Uterus (tissue), 4 donors: ENCODE measurements around the gene ANO4. TPM values are rescaled to one million over a fixed set of nuclear protein-coding genes. Genes with fewer than 3 reads are reported as not detected.

ENCODE experiments used
- DNase-seq, 2 donors: peaks; one replicate each; pipeline ENCODE4 v3.0.0-alpha.2; 2019 to 2020
- H3K27ac ChIP-seq, 2 donors: fragments of 200-600 bp; sonication (generic); 1 replicate in 1 of 2; 2 replicates in 1 of 2; pipeline ENCODE4 v1.5.1; 2016 to 2018
- H3K27me3 ChIP-seq, 2 donors: fragments of 200-600 bp; sonication (generic); one replicate each; pipeline ENCODE4 v1.5.1; 2018 to 2019; ENCODE audit warnings: control low read depth in 1 of 2
- H3K36me3 ChIP-seq, 2 donors: fragments of 200-600 bp; sonication (generic); one replicate each; pipeline ENCODE4 v1.5.1; 2019; ENCODE audit warnings: control low read depth in 1 of 2
- H3K4me1 ChIP-seq, 2 donors: fragments of 200-600 bp; sonication (generic); one replicate each; pipeline ENCODE4 v1.5.1; 2018 to 2019; ENCODE audit warnings: control low read depth in 1 of 2
- H3K4me3 ChIP-seq, 2 donors: fragments of 200-600 bp; sonication (generic); 1 replicate in 1 of 2; 2 replicates in 1 of 2; pipeline ENCODE4 v1.5.1; 2018 to 2019; ENCODE audit warnings: mild to moderate bottlenecking in 1 of 2
- H3K9me3 ChIP-seq, 2 donors: fragments of 200-600 bp; sonication (generic); one replicate each; pipeline ENCODE4 v1.5.1; 2019; ENCODE audit warnings: control low read depth in 1 of 2
- CTCF ChIP-seq, 4 experiments: fragments of 200-600 bp in 2 of 4; fragments of 450-650 bp in 2 of 4; sonication (generic) in 2 of 4; IDR thresholded peaks; one replicate each; pipeline ENCODE4 v1.5.1; 2016 to 2019; ENCODE audit warnings: antibody characterized with exemption in 4 of 4, mild to moderate bottlenecking in 2 of 4, moderate library complexity in 1 of 4
- POLR2A ChIP-seq, 2 donors: fragments of 450-650 bp; IDR thresholded peaks; one replicate each; pipeline ENCODE4 v1.6.1; 2016; ENCODE audit warnings: antibody characterized with exemption in 2 of 2, mild to moderate bottlenecking in 1 of 2, moderate library complexity in 1 of 2
- intact Hi-C: fragments of 100-400 bp; cut with DNase I; formaldehyde crosslinking; loops from one replicate; pipeline ENCODE4 v1.15.1; 2023; ENCODE audit warnings: low total_unique reads
- total RNA-seq, 4 donors: library from RNA; depleted of rRNA in 3 of 4; stranded (reverse); fragments of >200 nt in 3 of 4; gene quantifications; one replicate each; pipeline versions ENCODE4 v1.1.0 to v1.2.4, GENCODE V29; 2014 to 2023
- donor health status: DM: yes; HTN: yes; CAD: no.

The ANO4 gene
- total RNA-seq, 4 donors from 2014 or later = under 0.01 to 18.5 (median 1.4) TPM; not detected in 1

- H3K9me3 ChIP-seq = no peaks in the 10 kb centered on the region
- TF ChIP-seq CTCF (IDR thresholded peaks at IDR 0.05) (no peak), POLR2A (IDR thresholded peaks at IDR 0.05) (no peak)
- H3K4me1 ChIP-seq = no peaks in the 10 kb centered on the region
- intact Hi-C loops = no loop called here
- no peak overlapping the region for H3K4me3 ChIP-seq
- H3K27me3 ChIP-seq = no peaks in the 10 kb centered on the region
- H3K36me3 ChIP-seq = no peaks in the 10 kb centered on the region
- no peak for DNase-seq
- H3K27ac ChIP-seq = no peak overlapping the region
Observed at GRCh38 chr12:100995201-100995600, 200.6 kb downstream of the ANO4 start.

- Histone ChIP-seq H3K4me3 (no peak overlapping the region), H3K9me3 (no peaks in the 10 kb centered on the region), H3K36me3 (no peaks in the 10 kb centered on the region), H3K4me1 (no peaks in the 10 kb centered on the region), H3K27me3 (no peaks in the 10 kb centered on the region), H3K27ac (no peak overlapping the region)
- TF ChIP-seq POLR2A (IDR thresholded peaks at IDR 0.05) = no peak
- TF ChIP-seq CTCF (IDR thresholded peaks at IDR 0.05) = no peak
- no peak for DNase-seq
- intact Hi-C loops = no loop called here
Observed at GRCh38 chr12:100995771-100996170, 201.2 kb downstream of the ANO4 start.

GRCh38 chr12:101001669-101002068 is 207.1 kb downstream of the ANO4 start:
- H3K27ac ChIP-seq = no peak overlapping the region
- intact Hi-C loops = no loop called here
- no peak for DNase-seq
- H3K36me3 ChIP-seq = no peaks in the 10 kb centered on the region
- H3K27me3 ChIP-seq = no peaks in the 10 kb centered on the region
- H3K9me3 ChIP-seq = no peaks in the 10 kb centered on the region
- TF ChIP-seq POLR2A (IDR thresholded peaks at IDR 0.05) = no peak
- TF ChIP-seq CTCF (IDR thresholded peaks at IDR 0.05) = no peak
- no peak overlapping the region for H3K4me3 ChIP-seq
- no peaks in the 10 kb centered on the region for H3K4me1 ChIP-seq

- TF ChIP-seq CTCF (IDR thresholded peaks at IDR 0.05) = no peak
- TF ChIP-seq POLR2A (IDR thresholded peaks at IDR 0.05) = no peak
- Histone ChIP-seq H3K9me3 (no peaks in the 10 kb centered on the region), H3K27ac (no peak overlapping the region), H3K36me3 (no peaks in the 10 kb centered on the region), H3K4me1 (no peaks in the 10 kb centered on the region), H3K27me3 (no peaks in the 10 kb centered on the region), H3K4me3 (no peak overlapping the region)
- intact Hi-C loops = no loop called here
- DNase-seq = no peak
Observed at GRCh38 chr12:101002696-101003419, 208.3 kb downstream of the ANO4 start.

- no peak for DNase-seq
- Histone ChIP-seq H3K9me3 (no peaks in the 10 kb centered on the region), H3K4me1 (no peaks in the 10 kb centered on the region), H3K27me3 (no peaks in the 10 kb centered on the region), H3K4me3 (no peak overlapping the region), H3K27ac (no peak overlapping the region), H3K36me3 (no peaks in the 10 kb centered on the region)
- TF ChIP-seq POLR2A (IDR thresholded peaks at IDR 0.05) = no peak
- no peak for TF ChIP-seq CTCF (IDR thresholded peaks at IDR 0.05)
- intact Hi-C loops = no loop called here
Observed at GRCh38 chr12:101004898-101005297, 210.3 kb downstream of the ANO4 start.
